ENCODE results near the gene TECTB. TPM values are rescaled to one million over a fixed set of nuclear protein-coding genes. Genes with fewer than 3 reads are reported as not detected.

TECTB gene
- total RNA-seq, 2 experiments from 2014 or later: not detected

DNA sequence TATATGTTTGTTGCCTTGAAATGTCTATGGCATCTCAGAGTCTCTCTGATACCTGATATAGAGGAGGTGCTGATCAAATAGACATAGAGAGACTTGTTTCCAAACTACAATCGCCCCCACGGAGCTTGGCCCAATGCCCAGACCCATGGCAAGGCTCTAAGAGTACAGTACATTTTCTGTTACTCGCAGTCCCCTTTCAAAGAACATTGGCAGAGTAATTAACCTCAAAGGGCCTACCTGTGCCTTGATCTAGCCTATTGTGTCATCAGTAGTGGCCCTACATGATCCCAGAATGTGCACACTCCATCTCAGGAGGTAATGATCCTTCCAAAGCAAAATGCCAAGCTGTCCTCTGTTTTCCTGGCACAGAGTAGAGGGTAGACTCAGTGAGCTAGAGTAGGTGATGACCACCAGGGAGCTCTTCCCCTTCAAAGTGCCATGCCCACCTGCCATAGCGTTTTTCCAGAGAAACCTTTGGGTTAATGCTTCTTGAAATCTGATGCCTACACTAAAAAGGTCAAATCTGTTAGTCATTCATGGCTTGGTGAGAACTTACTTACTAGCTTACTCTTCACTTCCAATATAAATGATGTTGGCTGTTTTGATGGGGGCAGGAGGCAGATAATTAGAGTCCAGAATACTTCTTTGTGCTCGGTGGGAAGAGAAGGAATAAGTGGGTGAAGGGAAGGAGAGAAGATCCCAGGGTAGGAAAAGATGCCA, 49.5 kb downstream of the TECTB start:
- no peaks in the 10 kb centered on the region for H3K36me3 ChIP-seq (ENCODE audit: insufficient read depth, low read length)
- H3K4me1 ChIP-seq (ENCODE audit: insufficient read depth, low read length): no peaks in the 10 kb centered on the region
- no peak overlapping the region for H3K27ac Mint-ChIP-seq
- H3K4me3 ChIP-seq (ENCODE audit: low read length): no peak overlapping the region
- no peak for ATAC-seq (ENCODE audit: poor library complexity)
- H3K36me3 Mint-ChIP-seq (ENCODE audit: low read depth): no peaks in the 10 kb centered on the region
- no peak for DNase-seq
- no peaks in the 10 kb centered on the region for H3K9me3 Mint-ChIP-seq
- POLR2A ChIA-PET: no interaction called here
- H3K27me3 ChIP-seq (ENCODE audit: control insufficient read depth in 1 of 2, insufficient read depth in 2 of 2, low read length in 2 of 2): no peaks in the 10 kb centered on the region
- TF ChIP-seq, protein P1, sequence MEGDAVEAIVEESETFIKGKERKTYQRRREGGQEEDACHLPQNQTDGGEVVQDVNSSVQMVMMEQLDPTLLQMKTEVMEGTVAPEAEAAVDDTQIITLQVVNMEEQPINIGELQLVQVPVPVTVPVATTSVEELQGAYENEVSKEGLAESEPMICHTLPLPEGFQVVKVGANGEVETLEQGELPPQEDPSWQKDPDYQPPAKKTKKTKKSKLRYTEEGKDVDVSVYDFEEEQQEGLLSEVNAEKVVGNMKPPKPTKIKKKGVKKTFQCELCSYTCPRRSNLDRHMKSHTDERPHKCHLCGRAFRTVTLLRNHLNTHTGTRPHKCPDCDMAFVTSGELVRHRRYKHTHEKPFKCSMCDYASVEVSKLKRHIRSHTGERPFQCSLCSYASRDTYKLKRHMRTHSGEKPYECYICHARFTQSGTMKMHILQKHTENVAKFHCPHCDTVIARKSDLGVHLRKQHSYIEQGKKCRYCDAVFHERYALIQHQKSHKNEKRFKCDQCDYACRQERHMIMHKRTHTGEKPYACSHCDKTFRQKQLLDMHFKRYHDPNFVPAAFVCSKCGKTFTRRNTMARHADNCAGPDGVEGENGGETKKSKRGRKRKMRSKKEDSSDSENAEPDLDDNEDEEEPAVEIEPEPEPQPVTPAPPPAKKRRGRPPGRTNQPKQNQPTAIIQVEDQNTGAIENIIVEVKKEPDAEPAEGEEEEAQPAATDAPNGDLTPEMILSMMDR (IDR thresholded peaks at IDR 0.05): no peak
- intact Hi-C loops (cut with DNase I, micrococcal nuclease): no loop called here
- H3K4me3 Mint-ChIP-seq: no peak overlapping the region
- peaks cover 5% of the 10 kb centered on the region for H3K4me1 Mint-ChIP-seq (ENCODE audit: low read depth)
- no peaks in the 10 kb centered on the region for H3K9me3 ChIP-seq (ENCODE audit: control insufficient read depth in 1 of 2, insufficient read depth in 1 of 2, low read length in 2 of 2)
- no peak overlapping the region for H3K27ac ChIP-seq (ENCODE audit: low read depth in 1 of 2, low read length in 2 of 2)
- CTCF ChIA-PET: no interaction called here
- H3K27me3 Mint-ChIP-seq: peaks cover 25% of the 10 kb centered on the region

DNA sequence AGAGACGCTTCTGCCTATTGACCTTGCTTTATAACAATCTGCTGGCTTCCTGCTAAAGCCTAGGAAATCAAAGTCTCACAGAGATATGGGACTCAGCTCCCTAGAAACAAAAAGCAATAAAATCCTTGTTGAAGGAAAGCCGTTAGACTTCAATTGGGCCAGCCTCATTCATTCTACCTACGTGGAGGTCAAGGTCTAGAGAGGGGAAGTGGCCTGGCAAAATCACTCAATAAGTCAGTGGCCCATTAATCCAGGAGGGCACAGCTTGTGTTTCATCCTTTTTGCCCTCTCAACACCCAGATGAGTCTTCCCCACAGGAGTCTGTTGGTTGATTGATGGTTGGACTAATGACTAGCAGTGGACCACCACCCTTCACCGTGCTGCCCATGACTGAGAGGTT, 50.3 kb downstream of the TECTB start:
- DNase-seq (no peak), ATAC-seq (ENCODE audit: poor library complexity) (no peak)
- Mint-ChIP-seq H3K27ac (no peak overlapping the region), H3K27me3 (peaks cover 25% of the 10 kb centered on the region), H3K36me3 (ENCODE audit: low read depth) (no peaks in the 10 kb centered on the region), H3K4me1 (ENCODE audit: low read depth) (peaks cover 5% of the 10 kb centered on the region), H3K9me3 (no peaks in the 10 kb centered on the region), H3K4me3 (no peak overlapping the region)
- no peaks in the 10 kb centered on the region for H3K4me1 ChIP-seq (ENCODE audit: insufficient read depth, low read length)
- TF ChIP-seq, protein P1 (IDR thresholded peaks at IDR 0.05): no peak
- H3K36me3 ChIP-seq (ENCODE audit: insufficient read depth, low read length): no peaks in the 10 kb centered on the region
- no peaks in the 10 kb centered on the region for H3K9me3 ChIP-seq (ENCODE audit: control insufficient read depth in 1 of 2, insufficient read depth in 1 of 2, low read length in 2 of 2)
- CTCF ChIA-PET: interaction anchor here (1.7 kb wide), 1 partner anchor 139 kb away, joined by 3 read pairs; no protein-coding TSS in a partner anchor
- POLR2A ChIA-PET: no interaction called here
- no peak overlapping the region for H3K27ac ChIP-seq (ENCODE audit: low read depth in 1 of 2, low read length in 2 of 2)
- H3K4me3 ChIP-seq (ENCODE audit: low read length): no peak overlapping the region
- H3K27me3 ChIP-seq (ENCODE audit: control insufficient read depth in 1 of 2, insufficient read depth in 2 of 2, low read length in 2 of 2): no peaks in the 10 kb centered on the region
- intact Hi-C loops (cut with DNase I, micrococcal nuclease): no loop called here

DNA sequence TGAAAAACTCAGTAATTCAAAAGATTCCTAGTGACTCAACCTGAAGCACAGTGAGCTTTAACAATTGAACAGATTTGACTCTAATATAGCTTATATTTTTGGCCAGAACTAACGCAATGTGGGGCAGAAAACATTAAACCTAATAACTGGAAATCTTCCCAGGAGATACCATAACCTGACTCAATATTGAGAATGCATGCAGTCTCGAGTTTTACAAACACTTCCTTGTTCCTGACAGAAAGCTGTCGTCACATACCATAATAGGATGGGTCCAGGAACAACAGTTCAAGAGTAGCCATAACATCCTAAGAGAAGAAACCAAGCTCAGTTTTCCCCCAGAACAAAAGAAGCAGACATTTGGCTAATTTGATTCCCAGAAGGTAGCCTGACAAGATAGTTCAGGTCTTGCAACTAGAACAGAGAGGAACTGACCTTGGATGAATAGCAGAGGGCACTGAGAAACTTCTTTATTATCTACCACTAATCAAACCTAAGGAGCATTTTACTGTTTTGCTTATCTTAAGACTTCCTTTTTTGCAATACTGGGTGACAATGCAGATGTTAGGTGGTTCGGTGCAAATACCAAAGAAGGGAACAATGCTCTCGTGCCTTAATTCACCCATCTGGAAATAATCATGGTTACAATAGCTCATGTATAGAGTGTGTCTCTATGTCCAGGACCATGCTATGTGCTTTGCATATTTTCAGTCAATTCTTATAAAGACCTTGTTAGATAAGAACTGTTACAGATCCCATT, 52.1 kb downstream of the TECTB start:
- no peaks in the 10 kb centered on the region for H3K4me1 ChIP-seq (ENCODE audit: insufficient read depth, low read length)
- ATAC-seq (ENCODE audit: poor library complexity) (no peak), DNase-seq (no peak)
- no peak overlapping the region for H3K27ac ChIP-seq (ENCODE audit: low read depth in 1 of 2, low read length in 2 of 2)
- H3K4me3 ChIP-seq (ENCODE audit: low read length): no peak overlapping the region
- Mint-ChIP-seq H3K9me3 (no peaks in the 10 kb centered on the region), H3K36me3 (ENCODE audit: low read depth) (no peaks in the 10 kb centered on the region), H3K27me3 (peaks cover 25% of the 10 kb centered on the region), H3K27ac (no peak overlapping the region), H3K4me1 (ENCODE audit: low read depth) (peaks cover 5% of the 10 kb centered on the region), H3K4me3 (no peak overlapping the region)
- no peaks in the 10 kb centered on the region for H3K9me3 ChIP-seq (ENCODE audit: control insufficient read depth in 1 of 2, insufficient read depth in 1 of 2, low read length in 2 of 2)
- no peaks in the 10 kb centered on the region for H3K27me3 ChIP-seq (ENCODE audit: control insufficient read depth in 1 of 2, insufficient read depth in 2 of 2, low read length in 2 of 2)
- intact Hi-C loops (cut with DNase I, micrococcal nuclease): no loop called here
- ChIA-PET POLR2A (no interaction called here), CTCF (interaction anchor here (1.7 kb wide), 1 partner anchor 137 kb away, joined by 3 read pairs; no protein-coding TSS in a partner anchor)
- no peaks in the 10 kb centered on the region for H3K36me3 ChIP-seq (ENCODE audit: insufficient read depth, low read length)
- TF ChIP-seq, protein P1 (IDR thresholded peaks at IDR 0.05): no peak
